HG03442 (cell line): ENCODE data around the gene RGP1.

ENCODE experiments used
- ATAC-seq: cut with Tn5 transposase; IDR thresholded peaks from one replicate; pipeline ENCODE4 v1.9.1; 2021; ENCODE audit warnings: mild to moderate bottlenecking, moderate library complexity; ENCODE audit not compliant: unreplicated experiment

The RGP1 gene

GRCh38 chr9:35743452-35743851, 5.6 kb upstream of the RGP1 start:
- no peak for ATAC-seq

DNA sequence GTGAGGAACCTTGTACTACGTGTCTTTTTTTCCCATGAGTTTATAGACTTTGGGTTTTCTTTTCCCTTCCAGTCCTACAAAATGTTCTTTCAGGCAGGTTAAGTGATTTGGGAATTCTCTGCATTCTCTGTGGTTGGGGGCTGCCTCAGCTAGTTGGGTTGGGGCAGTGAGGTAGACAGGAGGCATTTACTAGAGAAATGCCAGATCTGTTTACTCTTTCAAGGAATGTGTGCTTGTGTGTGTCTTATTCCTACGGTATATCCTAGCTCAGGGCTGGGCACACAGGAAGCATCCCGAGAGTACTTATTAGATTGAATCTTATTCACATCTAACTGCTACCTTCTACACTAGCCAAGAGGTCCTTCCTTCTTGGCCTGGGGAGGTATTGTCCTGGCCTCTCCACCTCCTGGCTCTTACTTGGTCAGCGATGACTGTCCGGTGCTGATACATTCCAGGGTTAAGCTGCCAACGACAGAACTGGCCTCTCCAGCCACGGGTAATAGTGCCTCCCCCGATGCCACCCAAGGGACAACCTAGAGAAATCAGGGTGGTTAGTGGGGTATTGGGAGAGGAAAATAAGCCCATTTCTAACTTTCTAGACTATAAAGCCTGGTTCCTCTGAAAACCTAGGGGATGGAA, 5.1 kb upstream of the RGP1 start:
- no peak for ATAC-seq

- ATAC-seq: no peak
Measured at GRCh38 chr9:35745569-35745968, 3.5 kb upstream of the RGP1 start.

GRCh38 chr9:35746583-35746982, 2.5 kb upstream of the RGP1 start:
- no peak for ATAC-seq

GRCh38 chr9:35748242-35748857, 737 bp upstream of the RGP1 start:
- no peak for ATAC-seq

DNA sequence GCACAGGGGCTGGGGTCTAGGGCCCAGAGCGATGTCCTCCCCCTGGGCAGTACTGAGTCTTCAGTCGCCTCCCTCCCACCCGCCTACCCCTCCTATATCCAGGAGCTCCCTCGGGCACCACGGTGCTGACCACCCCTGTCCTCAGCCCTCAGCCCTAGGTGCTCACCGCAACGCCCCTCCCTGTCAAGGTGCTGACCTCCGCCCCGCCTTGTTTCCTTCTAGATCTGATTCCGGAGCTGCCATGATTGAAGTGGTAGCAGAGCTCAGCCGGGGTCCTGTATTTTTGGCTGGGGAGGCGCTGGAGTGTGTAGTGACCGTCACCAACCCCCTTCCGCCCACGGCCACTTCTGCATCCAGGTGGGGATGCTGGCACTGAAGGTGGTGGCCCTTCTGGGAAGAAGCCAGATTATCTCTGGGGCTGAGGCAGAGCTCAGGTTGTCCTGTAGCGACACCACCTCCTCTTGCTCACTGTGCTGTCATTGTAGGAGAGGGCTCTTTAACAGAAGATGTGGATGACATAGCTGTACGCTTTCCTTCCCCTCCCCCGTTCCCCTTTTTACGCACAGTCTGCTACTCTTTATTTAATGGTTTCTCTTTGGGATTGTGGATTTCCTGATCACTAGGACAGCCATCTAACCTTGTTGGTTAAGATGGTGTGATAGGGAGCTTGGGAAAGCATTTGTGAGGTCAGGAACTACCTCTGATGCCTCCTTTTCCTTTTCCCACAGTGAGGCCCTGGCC, 598 bp downstream of the RGP1 start:
- ATAC-seq: peak; percentile 23

- no peak for ATAC-seq
Measured at GRCh38 chr9:35750256-35750531, 1.1 kb downstream of the RGP1 start.

- no peak for ATAC-seq
Measured at GRCh38 chr9:35753466-35753865, 4.4 kb downstream of the RGP1 start.

DNA sequence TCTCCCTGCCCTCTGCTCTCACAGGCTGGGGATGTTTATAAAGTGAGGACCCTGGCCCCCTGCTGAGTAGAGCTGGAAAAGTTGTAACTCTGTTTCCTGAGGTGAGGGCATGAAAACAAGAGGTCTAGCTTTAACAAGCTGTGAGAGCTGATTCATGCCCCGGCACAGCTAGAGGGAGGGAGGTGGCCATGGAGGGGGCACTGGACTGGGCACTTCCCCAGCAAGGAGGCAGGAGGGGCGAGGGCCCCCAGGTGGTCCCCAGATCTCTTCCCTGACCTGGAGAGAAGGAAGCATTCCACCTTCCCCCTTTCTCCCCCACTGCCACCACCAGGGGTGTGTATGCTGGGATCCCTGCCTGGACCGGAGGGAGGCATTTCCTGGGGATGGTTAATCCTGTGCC, 5.2 kb downstream of the RGP1 start, which contains the start of gene MSMP:
TSS of gene MSMP (minus strand) at position 13 of the 400 bp plus-strand sequence. CDS start 147 bp downstream, outside the sequence.
- ATAC-seq: no peak

- ATAC-seq: no peak
Measured at GRCh38 chr9:35755071-35755470, 6.0 kb downstream of the RGP1 start.

- ATAC-seq: peak; percentile 54
Measured at GRCh38 chr9:35756275-35757225, 7.5 kb downstream of the RGP1 start.

DNA sequence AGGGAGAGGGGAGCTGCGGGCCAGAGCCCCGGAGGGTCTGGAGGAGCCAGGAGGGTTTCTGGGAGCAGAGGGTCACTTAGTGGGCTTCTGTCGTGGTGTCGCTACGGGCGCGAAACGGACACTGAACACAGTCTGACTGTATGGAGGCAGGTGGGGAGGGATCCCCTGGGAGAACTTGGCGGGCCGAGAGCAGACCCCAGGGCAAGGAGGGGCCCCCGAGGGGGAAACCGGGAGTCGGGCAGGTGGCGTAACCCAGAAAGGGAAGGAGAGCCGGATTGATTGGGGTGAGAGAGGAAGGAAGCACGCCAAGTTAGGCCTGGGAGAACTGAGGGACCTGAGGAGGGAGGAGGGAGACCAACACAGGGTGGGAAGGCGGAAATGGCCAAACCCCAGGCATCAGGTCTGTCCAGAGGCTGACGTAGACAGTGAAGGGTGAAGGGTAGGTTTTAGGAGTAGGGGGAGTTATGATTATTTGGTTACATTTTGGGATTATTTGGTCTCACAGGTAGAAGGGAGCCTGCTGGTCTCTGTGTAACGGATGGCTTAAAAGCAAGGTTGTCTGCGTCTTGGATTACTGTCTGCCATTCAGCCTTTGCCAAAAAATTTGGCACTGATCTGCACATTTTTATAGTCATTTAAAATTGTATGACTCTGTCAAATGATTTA, 8.3 kb downstream of the RGP1 start:
- peak; percentile 40 for ATAC-seq

- no peak for ATAC-seq
Measured at GRCh38 chr9:35757892-35758275, 8.8 kb downstream of the RGP1 start.

DNA sequence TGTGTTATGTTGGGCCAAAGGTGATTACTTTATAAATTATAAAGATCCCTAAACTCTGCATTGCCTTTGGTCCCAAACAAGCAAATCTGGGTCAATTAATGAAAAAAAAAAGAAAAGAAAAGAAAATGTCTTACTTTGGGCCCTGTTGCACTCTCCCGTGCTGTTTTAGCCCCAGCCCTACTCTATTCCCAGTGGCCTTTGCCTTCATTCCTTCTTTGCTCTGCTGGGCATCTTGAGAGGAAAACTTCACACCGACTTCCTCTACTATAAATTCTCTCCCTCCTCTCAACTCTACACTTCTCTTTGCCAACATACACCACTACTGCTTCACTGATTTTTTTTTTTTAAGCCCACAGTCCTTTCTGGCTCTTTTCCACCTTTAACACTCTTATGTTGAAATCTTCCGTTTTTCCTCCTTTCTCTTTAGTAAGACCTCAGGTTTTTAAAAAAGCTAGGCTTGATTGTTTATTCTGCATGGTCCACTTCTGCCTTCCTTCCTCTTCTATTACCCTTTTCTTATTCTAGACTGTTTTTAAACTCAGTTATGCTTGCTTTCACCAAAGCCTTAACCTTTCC, 9.5 kb downstream of the RGP1 start:
- ATAC-seq: no peak

DNA sequence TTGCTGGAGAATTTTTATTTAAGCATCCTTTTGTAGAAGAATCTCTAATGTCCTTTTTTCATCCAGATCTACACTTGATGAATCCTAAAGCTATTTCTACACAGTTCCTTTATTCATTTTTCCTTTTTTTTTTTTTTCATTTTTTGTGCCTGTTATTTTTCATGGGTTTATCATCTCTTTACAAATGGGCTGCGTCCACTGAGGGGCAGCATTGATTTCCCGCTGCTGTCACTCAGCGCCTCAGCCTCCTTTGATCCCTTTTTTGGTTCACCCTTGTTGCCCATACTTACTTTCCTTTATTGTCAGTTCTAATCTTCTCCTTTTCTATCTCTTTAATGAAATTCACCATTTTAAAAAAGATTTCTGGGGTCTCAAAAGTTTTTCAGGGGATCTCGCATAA, 10.7 kb downstream of the RGP1 start:
- no peak for ATAC-seq

DNA sequence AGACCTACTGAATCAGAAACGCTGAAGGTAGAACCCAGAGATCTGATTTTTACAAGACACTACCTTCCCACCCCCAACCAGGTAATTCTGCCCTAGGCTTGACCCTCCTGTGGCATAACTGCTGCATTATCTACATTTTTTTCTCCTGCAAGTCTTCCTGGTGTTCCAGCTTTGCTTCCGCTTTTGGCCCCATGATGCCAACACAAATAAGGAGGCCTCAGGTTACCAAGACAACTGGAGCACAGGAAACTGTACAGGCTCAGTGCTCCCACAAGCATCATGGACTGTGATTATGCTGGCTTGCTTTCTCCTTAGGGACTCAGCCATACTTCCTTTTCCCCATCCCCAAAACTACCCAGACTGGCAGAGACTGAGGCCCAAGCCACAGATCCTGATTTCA, 11.6 kb downstream of the RGP1 start:
- ATAC-seq: no peak

- ATAC-seq: no peak
Measured at GRCh38 chr9:35763181-35763580, 14.1 kb downstream of the RGP1 start.

GRCh38 chr9:35763803-35764202, 14.7 kb downstream of the RGP1 start:
- no peak for ATAC-seq

DNA sequence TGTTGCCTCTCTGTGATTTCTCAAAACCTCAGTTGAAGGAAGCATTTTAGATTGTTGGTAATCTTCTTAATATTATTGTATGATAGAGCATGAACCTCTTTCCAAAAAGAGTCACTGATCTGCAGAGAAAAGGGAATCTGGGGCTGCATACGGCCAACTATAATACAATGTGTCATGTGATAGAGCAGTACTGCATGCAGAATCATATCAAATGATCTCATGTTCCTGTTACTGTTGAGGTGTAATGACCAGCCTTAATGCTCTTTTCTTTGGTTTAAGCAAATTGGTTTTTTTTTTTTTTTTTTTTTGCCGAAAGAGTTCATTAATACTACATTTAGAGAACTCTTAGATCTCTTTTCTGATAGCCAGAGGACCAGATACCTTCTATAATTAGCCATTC, 17.9 kb downstream of the RGP1 start:
- no peak for ATAC-seq

DNA sequence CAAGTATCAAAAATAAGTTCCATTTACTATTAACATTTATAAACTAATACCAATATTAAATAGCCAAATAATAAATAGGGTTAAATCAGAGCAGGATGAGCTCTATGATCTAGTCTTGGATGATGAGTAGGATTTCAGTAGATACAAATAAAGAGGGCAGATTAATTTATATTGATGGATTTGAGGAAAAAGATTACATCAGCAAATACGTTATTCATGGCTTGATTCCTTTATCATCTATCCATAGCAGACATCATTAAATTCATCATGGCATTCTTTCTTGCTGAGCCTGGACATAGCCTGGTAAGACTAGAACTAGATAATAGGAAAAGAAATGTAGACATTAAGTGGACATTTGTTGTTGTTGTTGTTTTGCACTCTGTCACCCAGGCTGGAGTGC, 18.4 kb downstream of the RGP1 start:
- ATAC-seq: no peak
